GM23338 (cell line): Measurements from ENCODE around the gene AP2A2.

Experiments used
- CREB1 ChIP-seq: fragments of 250-450 bp; sonication (Bioruptor Pico); IDR thresholded peaks from 2 replicates; pipeline ENCODE4 v1.5.0; 2020; ENCODE audit warnings: low read depth, mild to moderate bottlenecking, moderate library complexity
- CTCF ChIP-seq, 2 experiments: fragments of 200-600 bp in 1 of 2; sonication (generic) in 1 of 2; conservative IDR thresholded peaks; 2 replicates each; pipeline versions ENCODE4 v1.5.1 to v1.6.1; 2016 to 2017; ENCODE audit warnings: antibody characterized with exemption in 2 of 2, low read depth in 2 of 2, mild to moderate bottlenecking in 2 of 2, moderate library complexity in 1 of 2
- EZH2 ChIP-seq: fragments of 200-600 bp; sonication (generic); IDR thresholded peaks from one replicate; pipeline ENCODE4 v1.8.0; 2017; ENCODE audit warnings: antibody characterized with exemption, mild to moderate bottlenecking, low read depth; ENCODE audit not compliant: unreplicated experiment

- no peak for TF ChIP-seq CTCF (conservative IDR thresholded peaks at IDR 0.05; ENCODE audit: low read depth in 2 of 2)
- TF ChIP-seq CREB1 (CRISPR knock-in tag) = no peak
- TF ChIP-seq EZH2 = no peak
Measured at GRCh38 chr11:1047595-1048156, 122.0 kb downstream of the AP2A2 start.
